Fibroblast of the aortic adventitia (primary cell): ENCODE results near the gene TLE2. TPM values are rescaled to one million over a fixed set of nuclear protein-coding genes. Genes with fewer than 3 reads are reported as not detected.

ENCODE experiments used
- DNase-seq: peaks from one replicate; pipeline ENCODE4 v3.0.0-alpha.2; 2010; ENCODE audit warnings: low read depth
- H3K4me3 ChIP-seq: 2 replicates; pipeline ENCODE4 v1.5.1; 2011; ENCODE audit warnings: low read depth, mild to moderate bottlenecking, control low read depth, low read length, moderate library complexity
- total RNA-seq: library from RNA; depleted of rRNA; stranded (reverse); fragments of >200 nt; gene quantifications from 2 replicates; pipeline ENCODE4 v1.2.3, GENCODE V29; 2012; ENCODE audit warnings: low replicate concordance
- TF ChIP-seq, protein P1 (sequence below): IDR thresholded peaks from 2 replicates; pipeline ENCODE4 v1.5.1; 2011; ENCODE audit warnings: mild to moderate bottlenecking, low read length, control low read depth, inconsistent platforms; ENCODE audit not compliant: insufficient read depth

Gene TLE2
- total RNA-seq, 1 donor: 5.2 TPM

DNA sequence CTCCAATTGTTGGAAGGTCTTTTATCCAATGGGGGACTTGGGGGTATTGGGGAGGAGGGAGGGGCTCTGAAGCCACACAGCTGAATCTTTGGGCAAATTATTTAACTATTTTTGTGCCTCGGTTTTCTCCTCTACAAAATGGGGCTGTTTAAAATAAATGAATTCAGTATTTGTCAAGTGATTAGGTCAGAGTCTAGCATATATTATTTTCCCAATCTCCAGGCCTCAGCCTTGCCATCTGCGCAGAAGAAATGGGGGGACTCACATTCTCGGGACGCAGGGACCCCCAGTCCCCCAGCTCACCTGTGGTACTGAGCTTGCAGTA lies 31.7 kb upstream of the TLE2 start:
- no peak for DNase-seq
- peak overlapping the region; percentile 79 for H3K4me3 ChIP-seq
- TF ChIP-seq, protein P1, sequence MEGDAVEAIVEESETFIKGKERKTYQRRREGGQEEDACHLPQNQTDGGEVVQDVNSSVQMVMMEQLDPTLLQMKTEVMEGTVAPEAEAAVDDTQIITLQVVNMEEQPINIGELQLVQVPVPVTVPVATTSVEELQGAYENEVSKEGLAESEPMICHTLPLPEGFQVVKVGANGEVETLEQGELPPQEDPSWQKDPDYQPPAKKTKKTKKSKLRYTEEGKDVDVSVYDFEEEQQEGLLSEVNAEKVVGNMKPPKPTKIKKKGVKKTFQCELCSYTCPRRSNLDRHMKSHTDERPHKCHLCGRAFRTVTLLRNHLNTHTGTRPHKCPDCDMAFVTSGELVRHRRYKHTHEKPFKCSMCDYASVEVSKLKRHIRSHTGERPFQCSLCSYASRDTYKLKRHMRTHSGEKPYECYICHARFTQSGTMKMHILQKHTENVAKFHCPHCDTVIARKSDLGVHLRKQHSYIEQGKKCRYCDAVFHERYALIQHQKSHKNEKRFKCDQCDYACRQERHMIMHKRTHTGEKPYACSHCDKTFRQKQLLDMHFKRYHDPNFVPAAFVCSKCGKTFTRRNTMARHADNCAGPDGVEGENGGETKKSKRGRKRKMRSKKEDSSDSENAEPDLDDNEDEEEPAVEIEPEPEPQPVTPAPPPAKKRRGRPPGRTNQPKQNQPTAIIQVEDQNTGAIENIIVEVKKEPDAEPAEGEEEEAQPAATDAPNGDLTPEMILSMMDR: no peak

DNA sequence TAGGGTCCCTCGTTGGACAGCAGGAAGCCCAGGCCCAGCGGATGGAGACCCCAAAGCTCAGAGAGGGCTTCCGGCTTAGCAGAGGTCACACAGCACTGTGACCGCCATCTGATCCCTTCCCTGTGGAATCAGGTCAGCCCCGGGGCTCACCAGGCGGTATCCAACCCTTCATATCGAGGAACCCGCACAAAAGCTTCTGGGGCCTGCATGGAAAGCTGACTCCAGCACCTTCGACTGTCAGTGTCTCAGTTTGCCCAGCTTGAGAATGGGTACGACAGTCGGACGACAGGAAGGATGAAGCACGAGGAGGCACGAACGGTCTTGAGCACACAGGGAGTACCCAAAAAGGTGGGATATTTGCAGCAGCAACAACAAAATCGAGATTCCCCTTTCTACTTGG lies 30.6 kb upstream of the TLE2 start:
- no peak overlapping the region for H3K4me3 ChIP-seq
- no peak for DNase-seq
- TF ChIP-seq, protein P1: no peak

DNA sequence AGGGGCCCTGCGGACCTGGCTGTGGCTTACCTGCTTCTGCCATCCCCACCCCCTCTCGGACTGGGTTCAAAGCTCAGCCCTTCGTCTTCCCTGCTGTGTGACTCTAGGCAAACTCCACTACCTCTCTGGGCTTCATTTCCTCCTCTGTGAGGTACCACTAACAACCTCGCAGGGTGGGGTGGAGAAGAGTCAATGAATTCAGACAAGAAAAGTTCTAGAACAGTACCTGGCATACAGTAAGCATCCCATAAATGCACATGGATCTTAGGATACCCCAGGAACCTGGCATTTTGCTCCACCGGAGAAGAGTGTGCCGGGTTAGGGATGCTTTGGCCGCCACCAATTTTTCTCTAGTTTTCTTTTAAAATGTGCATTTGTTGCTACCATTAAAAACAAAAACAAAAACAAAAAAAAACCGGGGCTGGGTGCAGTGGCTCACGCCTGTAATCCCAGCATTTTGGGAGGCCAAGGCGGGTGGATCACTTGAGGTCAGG lies 29.8 kb upstream of the TLE2 start:
- DNase-seq: no peak
- TF ChIP-seq, protein P1: no peak
- no peak overlapping the region for H3K4me3 ChIP-seq

DNA sequence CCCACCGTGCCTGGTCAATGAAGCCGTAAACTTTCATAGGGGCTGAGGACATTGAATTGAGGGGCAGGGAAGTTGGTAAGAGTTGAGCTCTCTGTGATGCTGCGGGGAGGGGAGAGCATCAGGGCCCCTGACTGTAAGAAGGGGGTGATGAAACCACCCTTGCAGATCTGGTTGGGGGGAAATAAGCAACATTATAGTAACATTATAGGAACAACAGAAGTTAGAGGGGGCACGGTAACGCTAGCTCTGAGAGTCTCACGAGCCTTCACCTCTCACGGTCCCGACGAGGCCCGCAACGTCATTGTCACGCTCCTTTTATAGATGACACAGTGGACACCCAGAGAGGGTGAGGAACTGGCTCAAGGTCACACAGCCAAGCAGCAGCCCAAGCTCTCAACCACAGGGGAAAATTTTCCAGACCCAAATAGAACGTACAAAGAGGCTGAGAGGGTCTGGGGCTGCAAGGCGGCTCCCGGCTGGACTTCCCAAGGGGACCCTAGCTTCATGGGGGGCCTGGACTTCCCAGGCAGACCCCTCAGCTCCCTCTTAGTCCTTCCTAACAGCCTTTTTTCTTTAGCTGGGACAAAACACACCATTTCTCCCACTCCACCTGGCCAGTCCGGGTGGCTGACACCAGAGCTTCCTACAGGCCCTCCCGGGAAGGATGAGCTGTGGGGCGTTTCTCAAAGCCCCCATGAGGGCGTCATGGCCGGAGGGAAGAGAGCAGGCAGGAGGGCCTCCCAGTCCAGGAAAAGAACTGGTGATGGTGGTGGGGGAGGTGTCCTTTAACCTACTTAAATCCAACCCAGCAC lies 29.1 kb upstream of the TLE2 start:
- DNase-seq: no peak
- TF ChIP-seq, protein P1: no peak

DNA sequence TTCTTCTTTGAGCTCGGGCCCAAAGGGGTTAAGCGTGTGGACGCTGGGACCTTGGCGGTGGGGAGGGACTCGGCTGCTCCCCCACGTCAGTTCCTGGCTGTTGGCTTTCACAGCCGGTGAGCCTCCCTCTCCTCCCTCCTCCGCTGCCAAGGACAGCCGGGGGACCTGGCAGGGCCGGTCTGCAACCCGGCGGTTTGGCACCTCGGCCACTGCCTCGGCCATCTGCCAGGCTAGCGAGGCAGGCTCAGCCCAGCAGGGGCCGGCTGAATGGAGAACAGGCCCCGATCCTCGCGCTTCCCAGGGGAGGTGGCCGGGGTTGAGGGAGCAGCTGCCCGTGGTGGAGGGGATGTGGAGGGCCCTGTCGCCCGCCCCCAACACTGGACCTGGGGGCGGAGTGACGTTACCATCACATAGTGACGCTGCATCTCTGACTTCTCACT lies 28.2 kb upstream of the TLE2 start:
- no peak overlapping the region for H3K4me3 ChIP-seq
- peak; percentile 65 for DNase-seq
- TF ChIP-seq, protein P1: peak; percentile 10

More for the DNA sequence above, 29.1 kb upstream of the TLE2 start:
- H3K4me3 ChIP-seq: no peak overlapping the region

DNA sequence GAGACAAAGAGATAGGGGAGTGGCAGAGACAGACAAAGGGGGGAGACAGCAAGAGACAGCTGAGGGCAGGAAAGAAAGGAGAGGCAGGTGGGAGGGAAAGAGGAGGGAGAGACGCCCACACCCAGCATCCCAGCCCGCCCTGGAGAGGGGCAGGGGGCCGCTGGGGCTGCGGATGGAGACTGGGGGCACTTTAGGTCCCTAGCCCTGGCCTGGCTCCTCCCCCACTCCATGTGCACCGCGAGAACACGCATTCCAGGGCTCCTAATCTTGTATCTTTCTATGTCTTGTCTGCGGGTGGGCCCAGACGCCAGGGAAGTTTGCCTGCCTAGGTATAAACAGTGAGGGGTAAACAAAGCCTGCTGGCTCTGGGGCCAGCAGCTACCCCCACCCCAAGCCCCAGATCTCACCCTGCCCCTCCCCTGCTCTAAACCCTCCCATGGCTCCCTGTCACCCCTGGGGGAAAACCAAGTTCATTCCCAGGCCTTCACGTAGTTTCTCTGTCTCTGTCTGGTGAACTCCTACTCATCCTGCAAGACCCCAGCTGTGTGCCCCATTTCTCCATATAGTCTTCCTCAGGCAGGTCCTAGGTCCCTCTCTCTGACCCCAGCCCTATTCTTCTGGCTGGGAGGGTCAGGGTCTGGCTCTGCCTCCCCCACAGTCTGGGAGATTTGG lies 27.5 kb upstream of the TLE2 start:
- TF ChIP-seq, protein P1: no peak
- no peak overlapping the region for H3K4me3 ChIP-seq
- DNase-seq: no peak
